Measurements from ENCODE around the gene TAMM41. TPM values are rescaled to one million over a fixed set of nuclear protein-coding genes. Genes with fewer than 3 reads are reported as not detected.

Gene TAMM41
- total and polyA plus RNA-seq, 4 donors: 1.8 to 27.4 (median 13.3) TPM

DNA sequence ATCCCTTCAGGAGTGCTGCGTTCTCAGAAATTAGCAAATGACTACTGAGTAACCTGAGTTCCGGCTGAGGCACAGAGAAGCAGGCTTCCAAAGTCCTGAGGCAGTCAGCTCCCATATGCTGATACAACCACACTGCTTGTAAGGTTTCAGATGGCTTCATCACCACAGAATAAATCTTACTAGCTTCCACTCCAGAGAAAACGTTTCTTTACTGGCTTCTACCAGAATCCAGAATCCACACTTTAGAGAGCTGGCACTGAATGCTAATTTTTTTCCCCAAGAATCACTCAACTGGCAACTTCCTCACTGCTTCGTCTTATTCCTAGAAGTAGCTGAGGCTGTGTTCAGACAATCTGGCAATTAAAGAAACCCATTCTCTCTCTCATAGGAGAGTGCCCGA, 21.4 kb downstream of the TAMM41 start:
- H3K36me3 ChIP-seq (ENCODE audit: control insufficient read depth in 1 of 2, insufficient read depth in 2 of 2, low read length in 1 of 2): peaks cover 3 to 4% of the 10 kb centered on the region in 2 donors
- 49 to 57% methylated on average over 5 of the region's 5 CpGs for WGBS, 2 donors
- no peak overlapping the region for H3K27ac ChIP-seq (ENCODE audit: low read depth in 1 of 2, low read length in 2 of 2)
- intact Hi-C loops (cut with DNase I): no loop called here
- H3K4me3 ChIP-seq (ENCODE audit: low read length in 2 of 2): no peak overlapping the region
- no peak for DNase-seq
- ATAC-seq (ENCODE audit: low FRiP score): no peak
- no peaks in the 10 kb centered on the region for H3K27me3 ChIP-seq (ENCODE audit: control insufficient read depth in 1 of 2, insufficient read depth in 2 of 2, low read length in 1 of 2)
- no peaks in the 10 kb centered on the region for H3K4me1 ChIP-seq (ENCODE audit: control insufficient read depth in 1 of 2, insufficient read depth in 2 of 2, low read length in 2 of 2)
- no peaks in the 10 kb centered on the region for H3K9me3 ChIP-seq (ENCODE audit: control insufficient read depth, low read length)

DNA sequence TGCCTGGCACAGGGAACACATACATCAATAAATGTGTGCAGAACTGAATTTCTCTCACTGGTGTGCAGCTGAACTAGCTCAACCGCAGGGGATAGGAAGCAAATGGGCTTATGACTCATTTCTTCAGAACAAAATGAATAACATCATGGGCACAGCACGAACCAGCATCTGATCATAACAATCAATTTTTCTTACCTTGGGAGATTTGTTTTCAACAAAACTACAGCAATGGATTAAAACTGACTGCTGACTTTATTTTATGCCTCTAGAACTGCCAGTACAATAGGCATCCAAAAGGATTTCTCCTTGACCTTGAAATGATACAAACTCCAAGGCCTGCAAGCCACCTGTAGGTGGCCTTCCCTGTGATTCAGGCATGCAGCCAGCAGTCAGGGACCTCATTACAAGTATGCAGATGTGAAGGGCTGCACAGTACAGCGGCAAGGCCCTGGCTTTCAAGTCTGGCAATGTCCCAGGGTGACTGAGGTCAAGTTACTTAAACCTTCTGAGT, 26.1 kb downstream of the TAMM41 start:
- Histone ChIP-seq H3K9me3 (ENCODE audit: control insufficient read depth, low read length) (no peaks in the 10 kb centered on the region), H3K27ac (ENCODE audit: low read depth in 1 of 2, low read length in 2 of 2) (no peak overlapping the region), H3K4me1 (ENCODE audit: control insufficient read depth in 1 of 2, insufficient read depth in 2 of 2, low read length in 2 of 2) (no peaks in the 10 kb centered on the region), H3K27me3 (ENCODE audit: control insufficient read depth in 1 of 2, insufficient read depth in 2 of 2, low read length in 1 of 2) (no peaks in the 10 kb centered on the region), H3K4me3 (ENCODE audit: low read length in 2 of 2) (no peak overlapping the region), H3K36me3 (ENCODE audit: control insufficient read depth in 1 of 2, insufficient read depth in 2 of 2, low read length in 1 of 2) (peaks cover 2 to 10% of the 10 kb centered on the region in 2 donors)
- WGBS, 2 donors: 71% methylated on average over 3 of the region's 3 CpGs
- intact Hi-C loops (cut with DNase I): no loop called here
- no peak for DNase-seq
- no peak for ATAC-seq (ENCODE audit: low FRiP score)

DNA sequence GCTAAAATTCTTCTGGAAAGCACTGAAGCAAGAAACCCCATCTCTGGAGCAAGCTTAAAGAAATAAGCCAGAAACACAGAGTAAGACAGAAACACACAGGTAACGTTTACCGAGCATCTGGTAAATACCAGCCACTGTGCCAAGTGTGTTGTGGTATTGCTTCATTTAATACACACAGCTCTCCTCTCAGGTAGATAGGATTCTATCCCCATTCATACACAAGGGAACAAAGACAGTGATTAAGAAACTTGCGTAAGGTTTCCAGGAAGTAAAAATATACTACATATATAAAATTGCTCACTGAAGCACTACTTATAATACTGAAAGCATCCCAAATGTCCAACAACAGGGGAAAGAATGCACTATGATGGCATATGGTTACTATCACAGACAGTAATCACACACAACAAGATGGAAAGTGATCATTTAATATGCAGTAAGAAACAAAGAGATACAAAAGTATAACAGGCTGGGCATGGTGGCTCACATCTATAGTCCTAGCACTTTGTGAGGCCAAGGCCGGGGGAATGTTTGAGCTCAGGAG, 27.5 kb downstream of the TAMM41 start:
- no peak for ATAC-seq (ENCODE audit: low FRiP score)
- intact Hi-C loops (cut with DNase I): no loop called here
- no peak overlapping the region for H3K27ac ChIP-seq (ENCODE audit: low read depth in 1 of 2, low read length in 2 of 2)

DNA sequence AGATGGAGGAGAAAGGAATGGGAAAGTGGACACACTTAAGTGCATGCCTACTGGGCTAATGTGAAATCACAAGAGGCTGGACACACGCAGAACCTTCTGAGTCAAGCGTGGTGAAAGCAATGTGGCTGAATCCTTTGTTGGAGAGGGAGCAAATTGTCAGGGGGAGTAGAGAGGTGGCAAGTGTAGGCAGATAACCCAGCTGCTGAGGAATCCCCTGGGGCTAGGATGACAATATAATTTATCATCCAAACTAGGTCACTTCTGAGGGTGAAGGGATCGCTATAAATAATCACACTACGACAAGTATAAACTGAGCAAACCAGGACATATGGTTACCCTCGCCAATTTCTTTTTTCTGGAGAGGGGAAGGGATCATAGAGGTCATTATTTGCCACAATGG, 28.7 kb downstream of the TAMM41 start:
- intact Hi-C loops (cut with DNase I): no loop called here
- Histone ChIP-seq H3K36me3 (ENCODE audit: control insufficient read depth in 1 of 2, insufficient read depth in 2 of 2, low read length in 1 of 2) (peaks cover 2 to 11% of the 10 kb centered on the region in 2 donors), H3K27ac (ENCODE audit: low read depth in 1 of 2, low read length in 2 of 2) (no peak overlapping the region), H3K4me1 (ENCODE audit: control insufficient read depth in 1 of 2, insufficient read depth in 2 of 2, low read length in 2 of 2) (no peaks in the 10 kb centered on the region), H3K9me3 (ENCODE audit: control insufficient read depth, low read length) (no peaks in the 10 kb centered on the region), H3K27me3 (ENCODE audit: control insufficient read depth in 1 of 2, insufficient read depth in 2 of 2, low read length in 1 of 2) (no peaks in the 10 kb centered on the region), H3K4me3 (ENCODE audit: low read length in 2 of 2) (no peak overlapping the region)
- DNase-seq (no peak), ATAC-seq (ENCODE audit: low FRiP score) (no peak)
- WGBS, 2 donors: 60 to 63% methylated on average over 5 of the region's 5 CpGs

More for the DNA sequence above, 27.5 kb downstream of the TAMM41 start:
- H3K36me3 ChIP-seq (ENCODE audit: control insufficient read depth in 1 of 2, insufficient read depth in 2 of 2, low read length in 1 of 2): peaks cover 2 to 10% of the 10 kb centered on the region in 2 donors
- no peak for DNase-seq
- H3K4me3 ChIP-seq (ENCODE audit: low read length in 2 of 2): no peak overlapping the region
- no peaks in the 10 kb centered on the region for H3K27me3 ChIP-seq (ENCODE audit: control insufficient read depth in 1 of 2, insufficient read depth in 2 of 2, low read length in 1 of 2)
- no peaks in the 10 kb centered on the region for H3K4me1 ChIP-seq (ENCODE audit: control insufficient read depth in 1 of 2, insufficient read depth in 2 of 2, low read length in 2 of 2)
- no peaks in the 10 kb centered on the region for H3K9me3 ChIP-seq (ENCODE audit: control insufficient read depth, low read length)
- WGBS, 2 donors: 93 to 94% methylated on average over 4 of the region's 4 CpGs

GRCh38 chr3:11815111-11815510, 31.6 kb downstream of the TAMM41 start:
- DNase-seq (no peak), ATAC-seq (ENCODE audit: low FRiP score) (no peak)
- Histone ChIP-seq H3K27me3 (ENCODE audit: control insufficient read depth in 1 of 2, insufficient read depth in 2 of 2, low read length in 1 of 2) (no peaks in the 10 kb centered on the region), H3K27ac (ENCODE audit: low read depth in 1 of 2, low read length in 2 of 2) (no peak overlapping the region), H3K36me3 (ENCODE audit: control insufficient read depth in 1 of 2, insufficient read depth in 2 of 2, low read length in 1 of 2) (peaks cover 2 to 8% of the 10 kb centered on the region in 2 donors), H3K4me3 (ENCODE audit: low read length in 2 of 2) (no peak overlapping the region), H3K4me1 (ENCODE audit: control insufficient read depth in 1 of 2, insufficient read depth in 2 of 2, low read length in 2 of 2) (no peaks in the 10 kb centered on the region), H3K9me3 (ENCODE audit: control insufficient read depth, low read length) (no peaks in the 10 kb centered on the region)
- 61 to 77% methylated on average over 4 of the region's 4 CpGs for WGBS, 2 donors
- intact Hi-C loops (cut with DNase I): no loop called here

DNA sequence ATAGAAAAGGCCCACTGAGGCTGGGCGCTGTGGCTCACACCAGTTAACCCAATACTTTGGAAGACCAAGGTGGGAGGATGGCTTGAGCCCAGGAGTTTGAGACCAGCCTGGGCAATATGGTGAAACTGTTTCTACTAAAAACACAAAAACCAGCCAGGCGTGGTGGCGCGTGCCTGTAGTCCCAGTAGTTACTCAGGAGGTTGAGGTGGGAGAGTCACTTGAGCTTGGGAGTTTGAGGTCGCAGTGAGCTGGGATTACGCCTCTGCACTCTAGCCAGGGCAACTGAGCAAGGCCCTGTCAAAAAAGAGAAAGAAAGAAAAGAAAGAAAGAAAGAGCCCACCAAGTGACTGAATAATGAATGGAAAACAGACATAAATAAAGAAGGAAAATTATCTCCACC, 32.0 kb downstream of the TAMM41 start:
- Histone ChIP-seq H3K4me3 (ENCODE audit: low read length in 2 of 2) (no peak overlapping the region), H3K27ac (ENCODE audit: low read depth in 1 of 2, low read length in 2 of 2) (no peak overlapping the region), H3K27me3 (ENCODE audit: control insufficient read depth in 1 of 2, insufficient read depth in 2 of 2, low read length in 1 of 2) (no peaks in the 10 kb centered on the region), H3K9me3 (ENCODE audit: control insufficient read depth, low read length) (no peaks in the 10 kb centered on the region), H3K4me1 (ENCODE audit: control insufficient read depth in 1 of 2, insufficient read depth in 2 of 2, low read length in 2 of 2) (no peaks in the 10 kb centered on the region), H3K36me3 (ENCODE audit: control insufficient read depth in 1 of 2, insufficient read depth in 2 of 2, low read length in 1 of 2) (peaks cover 2 to 8% of the 10 kb centered on the region in 2 donors)
- no peak for ATAC-seq (ENCODE audit: low FRiP score)
- DNase-seq: no peak
- WGBS, 2 donors: 96% methylated on average over 6 of the region's 6 CpGs
- intact Hi-C loops (cut with DNase I): no loop called here

- no peak overlapping the region for H3K27ac ChIP-seq (ENCODE audit: low read depth in 1 of 2, low read length in 2 of 2)
- 36% methylated on average over 3 of the region's 3 CpGs for WGBS, 2 donors
- H3K36me3 ChIP-seq (ENCODE audit: control insufficient read depth in 1 of 2, insufficient read depth in 2 of 2, low read length in 1 of 2): peaks cover 0 to 4% of the 10 kb centered on the region in 2 donors
Observed at GRCh38 chr3:11810276-11810675, 36.4 kb downstream of the TAMM41 start.

DNA sequence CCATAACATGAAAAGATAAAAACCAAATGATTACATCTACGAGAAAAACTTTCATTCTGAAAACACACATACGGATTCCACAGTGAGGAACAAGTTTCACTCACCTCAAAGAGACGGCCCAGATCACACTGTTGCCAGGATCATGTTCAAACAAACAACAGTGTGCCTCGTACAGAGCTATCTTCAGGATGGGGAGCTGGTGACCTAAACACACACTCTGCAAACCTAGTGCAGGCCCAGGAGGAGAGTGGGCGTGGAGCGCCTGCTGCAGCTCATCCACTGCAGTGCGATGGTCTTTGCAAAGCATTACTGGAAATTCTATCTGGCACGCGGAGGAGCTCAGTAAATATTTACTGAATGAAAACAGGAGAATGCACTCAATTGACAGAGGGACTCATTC, 38.5 kb downstream of the TAMM41 start:
- Histone ChIP-seq H3K27me3 (ENCODE audit: control insufficient read depth in 1 of 2, insufficient read depth in 2 of 2, low read length in 1 of 2) (no peaks in the 10 kb centered on the region), H3K4me1 (ENCODE audit: control insufficient read depth in 1 of 2, insufficient read depth in 2 of 2, low read length in 2 of 2) (no peaks in the 10 kb centered on the region), H3K27ac (ENCODE audit: low read depth in 1 of 2, low read length in 2 of 2) (no peak overlapping the region), H3K9me3 (ENCODE audit: control insufficient read depth, low read length) (no peaks in the 10 kb centered on the region), H3K4me3 (ENCODE audit: low read length in 2 of 2) (no peak overlapping the region), H3K36me3 (ENCODE audit: control insufficient read depth in 1 of 2, insufficient read depth in 2 of 2, low read length in 1 of 2) (peaks cover 0 to 2% of the 10 kb centered on the region in 2 donors)
- intact Hi-C loops (cut with DNase I): loop anchor here in 1 of 2 donors (10.0 kb wide), 1 partner anchor 143 kb away; no protein-coding TSS in a partner anchor
- DNase-seq (no peak), ATAC-seq (ENCODE audit: low FRiP score) (no peak)
- WGBS, 2 donors: 88 to 92% methylated on average over 9 of the region's 9 CpGs

More at GRCh38 chr3:11810276-11810675, 36.4 kb downstream of the TAMM41 start:
- DNase-seq (no peak), ATAC-seq (ENCODE audit: low FRiP score) (no peak)
- intact Hi-C loops (cut with DNase I): no loop called here
- Histone ChIP-seq H3K4me3 (ENCODE audit: low read length in 2 of 2) (no peak overlapping the region), H3K27me3 (ENCODE audit: control insufficient read depth in 1 of 2, insufficient read depth in 2 of 2, low read length in 1 of 2) (no peaks in the 10 kb centered on the region), H3K9me3 (ENCODE audit: control insufficient read depth, low read length) (no peaks in the 10 kb centered on the region), H3K4me1 (ENCODE audit: control insufficient read depth in 1 of 2, insufficient read depth in 2 of 2, low read length in 2 of 2) (no peaks in the 10 kb centered on the region)

GRCh38 chr3:11807686-11808085, 39.0 kb downstream of the TAMM41 start:
- ATAC-seq (ENCODE audit: low FRiP score) (no peak), DNase-seq (no peak)
- H3K9me3 ChIP-seq (ENCODE audit: control insufficient read depth, low read length): no peaks in the 10 kb centered on the region
- H3K4me1 ChIP-seq (ENCODE audit: control insufficient read depth in 1 of 2, insufficient read depth in 2 of 2, low read length in 2 of 2): no peaks in the 10 kb centered on the region
- H3K27me3 ChIP-seq (ENCODE audit: control insufficient read depth in 1 of 2, insufficient read depth in 2 of 2, low read length in 1 of 2): no peaks in the 10 kb centered on the region
- H3K27ac ChIP-seq (ENCODE audit: low read depth in 1 of 2, low read length in 2 of 2): no peak overlapping the region
- peaks cover 0 to 2% of the 10 kb centered on the region in 2 donors for H3K36me3 ChIP-seq (ENCODE audit: control insufficient read depth in 1 of 2, insufficient read depth in 2 of 2, low read length in 1 of 2)
- intact Hi-C loops (cut with DNase I): loop anchor here in 1 of 2 donors (10.0 kb wide), 1 partner anchor 143 kb away; no protein-coding TSS in a partner anchor
- 87 to 92% methylated on average over 5 of the region's 5 CpGs for WGBS, 2 donors
- no peak overlapping the region for H3K4me3 ChIP-seq (ENCODE audit: low read length in 2 of 2)
